Caco-2 (cell line): ENCODE results near the gene KRTAP5-6. TPM values are rescaled to one million over a fixed set of nuclear protein-coding genes. Genes with fewer than 3 reads are reported as not detected.

ENCODE experiments used
- BruUV-seq: library from RNA; stranded (reverse); fragments of 400-500 nt; replicated peaks from 2 replicates; lab custom pipeline; 2021; lab: Mats Ljungman, UMichigan
- CTCF ChIA-PET: fragments of 300-600 bp; sonication (Branson Sonifier 250); formaldehyde crosslinking; loops from one replicate; lab custom pipeline; 2022; ENCODE audit warnings: antibody characterized with exemption; lab: Charles Lee
- POLR2A ChIA-PET: fragments of 300-600 bp; sonication (Branson Sonifier 250); formaldehyde crosslinking; loops from one replicate; lab custom pipeline; 2022; ENCODE audit warnings: antibody characterized with exemption; lab: Charles Lee
- DNase-seq, 2 experiments: peaks; one replicate each; pipeline versions ENCODE4 v3.0.0 to v3.0.0-alpha.2; 2020 to 2022
- H3K27me3 ChIP-seq: replicated peaks from 2 replicates; pipeline ENCODE4 v1.6.0; 2011; ENCODE audit warnings: low read length; ENCODE audit not compliant: control insufficient read depth, insufficient read depth
- H3K36me3 ChIP-seq: 2 replicates; pipeline ENCODE4 v1.5.1; 2011; ENCODE audit warnings: low read length; ENCODE audit not compliant: control insufficient read depth, insufficient read depth
- H3K4me1 ChIP-seq: fragments of 250-450 bp; sonication (Bioruptor Pico); 2 replicates; pipeline ENCODE4 v1.5.1; 2020; ENCODE audit warnings: mild to moderate bottlenecking
- H3K4me3 ChIP-seq: 2 replicates; pipeline ENCODE4 v1.5.1; 2011; ENCODE audit warnings: low read depth, mild to moderate bottlenecking, control low read depth, low read length
- H3K9me3 ChIP-seq: fragments of 250-450 bp; sonication (Bioruptor Pico); 2 replicates; pipeline ENCODE4 v1.5.1; 2020; ENCODE audit warnings: mild to moderate bottlenecking, moderate library complexity
- H3K27ac Mint-ChIP-seq: one replicate; pipeline ENCODE4 v1.8.0; 2022; ENCODE audit warnings: mixed read lengths; ENCODE audit not compliant: unreplicated experiment
- H3K27me3 Mint-ChIP-seq: one replicate; pipeline ENCODE4 v1.8.0; 2022; ENCODE audit warnings: mixed read lengths; ENCODE audit not compliant: insufficient read depth, unreplicated experiment
- H3K36me3 Mint-ChIP-seq: one replicate; pipeline ENCODE4 v1.8.0; 2022; ENCODE audit warnings: mild to moderate bottlenecking, mixed read lengths; ENCODE audit not compliant: insufficient read depth, unreplicated experiment
- H3K4me1 Mint-ChIP-seq: one replicate; pipeline ENCODE4 v1.8.0; 2022; ENCODE audit warnings: low read depth, mixed read lengths; ENCODE audit not compliant: unreplicated experiment
- H3K4me3 Mint-ChIP-seq: one replicate; pipeline ENCODE4 v1.8.0; 2022; ENCODE audit warnings: mild to moderate bottlenecking, moderate library complexity, mixed read lengths; ENCODE audit not compliant: unreplicated experiment
- H3K9me3 Mint-ChIP-seq: one replicate; pipeline ENCODE4 v1.8.0; 2022; ENCODE audit warnings: mixed read lengths; ENCODE audit not compliant: unreplicated experiment
- CTCF ChIP-seq, 2 experiments: fragments of 200-600 bp in 1 of 2; IDR thresholded peaks; 1 replicate in 1 of 2; 2 replicates in 1 of 2; pipeline versions ENCODE4 v1.5.1 to v1.8.0; 2011 to 2022; ENCODE audit warnings: antibody characterized with exemption in 1 of 2, control low read depth in 1 of 2, inconsistent platforms in 1 of 2, low read depth in 1 of 2, low read length in 1 of 2, mild to moderate bottlenecking in 1 of 2, moderate library complexity in 1 of 2; ENCODE audit not compliant: insufficient read depth in 1 of 2, severe bottlenecking in 1 of 2, unreplicated experiment in 1 of 2
- intact Hi-C: fragments of 100-400 bp; cut with micrococcal nuclease; formaldehyde crosslinking; loops from one replicate; pipeline ENCODE4 v1.10.0; 2022; ENCODE audit not compliant: unreplicated experiment
- total RNA-seq: library from RNA; stranded (reverse); gene quantifications from 2 replicates; pipeline ENCODE4 v1.2.3, GENCODE V29; 2022

KRTAP5-6 gene
- total RNA-seq, 1 experiment from 2014 or later: not detected

GRCh38 chr11:1651411-1651980 is 45.5 kb upstream of the KRTAP5-6 start:
- no peak overlapping the region for H3K4me3 ChIP-seq
- no peaks in the 10 kb centered on the region for H3K27me3 ChIP-seq
- H3K36me3 ChIP-seq: no peaks in the 10 kb centered on the region
- CTCF ChIA-PET: interaction anchor here (1.3 to 5.5 kb wide), 6 partner anchors 11 to 500 kb away, joined by 4 to 188 read pairs (median 26); partner anchors contain the start of gene SYT8
- H3K9me3 ChIP-seq: no peaks in the 10 kb centered on the region
- no peak overlapping the region for H3K4me3 Mint-ChIP-seq
- TF ChIP-seq CTCF (IDR thresholded peaks at IDR 0.05; ENCODE audit: insufficient read depth in 1 of 2, low read depth in 1 of 2, low read length in 1 of 2, severe bottlenecking in 1 of 2, unreplicated experiment in 1 of 2): no peak
- BruUV-seq: no TSS peak
- peak in 1 of 2 experiments; percentile 29 for DNase-seq
- H3K4me1 ChIP-seq: peaks cover 37% of the 10 kb centered on the region
- POLR2A ChIA-PET: no interaction called here
- H3K4me1 Mint-ChIP-seq: peaks cover 17% of the 10 kb centered on the region
- no peaks in the 10 kb centered on the region for H3K9me3 Mint-ChIP-seq
- intact Hi-C loops: no loop called here
- no peaks in the 10 kb centered on the region for H3K27me3 Mint-ChIP-seq
- no peak overlapping the region for H3K27ac Mint-ChIP-seq
- H3K36me3 Mint-ChIP-seq: no peaks in the 10 kb centered on the region

GRCh38 chr11:1652026-1652425 is 45.0 kb upstream of the KRTAP5-6 start:
- H3K27ac Mint-ChIP-seq: peak overlapping the region; percentile 42
- CTCF ChIA-PET: interaction anchor here (0.5 to 5.5 kb wide), 44 partner anchors 12 to 507 kb away, joined by 3 to 188 read pairs (median 5); partner anchors contain the start of genes IGF2, MRPL23 and SYT8
- BruUV-seq: no TSS peak
- H3K4me3 ChIP-seq: no peak overlapping the region
- H3K9me3 Mint-ChIP-seq: no peaks in the 10 kb centered on the region
- no peaks in the 10 kb centered on the region for H3K9me3 ChIP-seq
- no peak overlapping the region for H3K4me3 Mint-ChIP-seq
- no peaks in the 10 kb centered on the region for H3K27me3 Mint-ChIP-seq
- peak in 1 of 2 experiments; percentile 37 for DNase-seq
- H3K36me3 Mint-ChIP-seq: no peaks in the 10 kb centered on the region
- TF ChIP-seq CTCF (IDR thresholded peaks at IDR 0.05; ENCODE audit: insufficient read depth in 1 of 2, low read depth in 1 of 2, low read length in 1 of 2, severe bottlenecking in 1 of 2, unreplicated experiment in 1 of 2): no peak
- no peaks in the 10 kb centered on the region for H3K36me3 ChIP-seq
- H3K4me1 ChIP-seq: peaks cover 37% of the 10 kb centered on the region
- H3K27me3 ChIP-seq: no peaks in the 10 kb centered on the region
- POLR2A ChIA-PET: interaction anchor here (0.8 kb wide), 1 partner anchor 179 kb away, joined by 3 read pairs; no protein-coding TSS in a partner anchor
- H3K4me1 Mint-ChIP-seq: peaks cover 17% of the 10 kb centered on the region
- intact Hi-C loops: loop anchor here (2.0 kb wide), 2 partner anchors 179 to 267 kb away; partner anchors contain the start of gene TNNT3

- ChIA-PET POLR2A (interaction anchor here (0.8 kb wide), 1 partner anchor 179 kb away, joined by 3 read pairs; no protein-coding TSS in a partner anchor), CTCF (interaction anchor here (0.5 to 5.5 kb wide), 49 partner anchors 12 to 506 kb away, joined by 3 to 188 read pairs (median 4); partner anchors contain the start of genes IGF2, MRPL23, SYT8 and TNNT3)
- DNase-seq: no peak
- H3K27me3 Mint-ChIP-seq: no peaks in the 10 kb centered on the region
- H3K4me3 Mint-ChIP-seq: no peak overlapping the region
- intact Hi-C loops: loop anchor here (2.0 kb wide), 2 partner anchors 178 to 266 kb away; partner anchors contain the start of gene TNNT3
- no peak for TF ChIP-seq CTCF (IDR thresholded peaks at IDR 0.05; ENCODE audit: insufficient read depth in 1 of 2, low read depth in 1 of 2, low read length in 1 of 2, severe bottlenecking in 1 of 2, unreplicated experiment in 1 of 2)
- Histone ChIP-seq H3K36me3 (no peaks in the 10 kb centered on the region), H3K9me3 (no peaks in the 10 kb centered on the region), H3K4me3 (no peak overlapping the region), H3K4me1 (peaks cover 37% of the 10 kb centered on the region), H3K27me3 (no peaks in the 10 kb centered on the region)
- H3K9me3 Mint-ChIP-seq: no peaks in the 10 kb centered on the region
- peak overlapping the region; percentile 42 for H3K27ac Mint-ChIP-seq
- no peaks in the 10 kb centered on the region for H3K36me3 Mint-ChIP-seq
- no TSS peak for BruUV-seq
- H3K4me1 Mint-ChIP-seq: peaks cover 17% of the 10 kb centered on the region
Observed at GRCh38 chr11:1652442-1652770, 44.6 kb upstream of the KRTAP5-6 start.
